ENCODE measurements around the gene TOP3A. TPM values are rescaled to one million over a fixed set of nuclear protein-coding genes. Genes with fewer than 3 reads are reported as not detected.
"Not testable (repeated sequence)": the region's sequence is repeated elsewhere in the genome, so short reads cannot be mapped to it uniquely, and the experiment has no call there.

TOP3A gene
- total RNA-seq, 1 experiment from 2014 or later, result 56.1 TPM

GRCh38 chr17:18339933-18340332, 25.1 kb upstream of the TOP3A start:
- Mint-ChIP-seq H3K27me3 (ENCODE audit: low read depth) (no peaks in the 10 kb centered on the region), H3K4me1 (no peaks in the 10 kb centered on the region), H3K27ac (no peak overlapping the region), H3K36me3 (peaks cover 79% of the 10 kb centered on the region), H3K9me3 (peaks cover 16% of the 10 kb centered on the region), H3K4me3 (no peak overlapping the region)
- no peak for DNase-seq (ENCODE audit: low spot score)
- ChIA-PET POLR2A (no interaction called here), CTCF (no interaction called here)
- no peak for ATAC-seq
- no peak for TF ChIP-seq CREB1 (CRISPR knock-in tag; IDR thresholded peaks at IDR 0.05)
- no peak for TF ChIP-seq FOXP4 (CRISPR knock-in tag; IDR thresholded peaks at IDR 0.05)
- no peak for TF ChIP-seq MLX (CRISPR knock-in tag; IDR thresholded peaks at IDR 0.05)
- no peak for TF ChIP-seq RORB (CRISPR knock-in tag; IDR thresholded peaks at IDR 0.05)
- no peak for TF ChIP-seq ATF3 (CRISPR knock-in tag; conservative IDR thresholded peaks at IDR 0.05)
- no peak for TF ChIP-seq ATF6 (CRISPR knock-in tag; IDR thresholded peaks at IDR 0.05)
- no peak for TF ChIP-seq CBFB (CRISPR knock-in tag; IDR thresholded peaks at IDR 0.05; ENCODE audit: low read depth)
- TF ChIP-seq ZNF512 (CRISPR knock-in tag; IDR thresholded peaks at IDR 0.05; ENCODE audit: borderline replicate concordance), result no peak
- no peak for TF ChIP-seq STAT6 (CRISPR knock-in tag; conservative IDR thresholded peaks at IDR 0.05; ENCODE audit: low read depth)
- no peak for TF ChIP-seq ZNF532 (CRISPR knock-in tag; IDR thresholded peaks at IDR 0.05; ENCODE audit: borderline replicate concordance)
- TF ChIP-seq ARID4B (CRISPR knock-in tag; IDR thresholded peaks at IDR 0.05; ENCODE audit: borderline replicate concordance), result no peak
- no peak for TF ChIP-seq ETV6 (CRISPR knock-in tag; IDR thresholded peaks at IDR 0.05)
- no peak for TF ChIP-seq NR2C2 (CRISPR knock-in tag; IDR thresholded peaks at IDR 0.05)
- TF ChIP-seq NFYB (CRISPR knock-in tag; conservative IDR thresholded peaks at IDR 0.05; ENCODE audit: low read depth), result no peak
- TF ChIP-seq HMGA2 (CRISPR knock-in tag; IDR thresholded peaks at IDR 0.05), result no peak

- Mint-ChIP-seq H3K9me3 (peaks cover 16% of the 10 kb centered on the region), H3K36me3 (peaks cover 82% of the 10 kb centered on the region)
- H3K4me3 Mint-ChIP-seq; POLR2A ChIA-PET; H3K4me1 Mint-ChIP-seq; H3K27ac Mint-ChIP-seq; CTCF ChIA-PET; DNase-seq (ENCODE audit: low spot score); H3K27me3 Mint-ChIP-seq (ENCODE audit: low read depth); ATAC-seq: not testable (repeated sequence)
Measured at GRCh38 chr17:18338158-18338557, 23.4 kb upstream of the TOP3A start.

Measured in WTC11 (cell line).